PC-9 (cell line): ENCODE results near the gene PTCHD4. TPM values are rescaled to one million over a fixed set of nuclear protein-coding genes. Genes with fewer than 3 reads are reported as not detected.

Source experiments
- BruUV-seq: library from RNA; stranded (reverse); fragments of 400-500 nt; replicated peaks from 2 replicates; lab custom pipeline; 2021; lab: Mats Ljungman, UMichigan
- CTCF ChIA-PET: fragments of 300-600 bp; sonication (Branson Sonifier 250); formaldehyde crosslinking; loops from one replicate; lab custom pipeline; 2022; ENCODE audit warnings: antibody characterized with exemption; lab: Charles Lee
- POLR2A ChIA-PET: fragments of 300-600 bp; sonication (Branson Sonifier 250); formaldehyde crosslinking; loops from one replicate; lab custom pipeline; 2022; ENCODE audit warnings: antibody characterized with exemption; ENCODE audit not compliant: unreplicated experiment; lab: Charles Lee
- DNase-seq, 2 experiments: peaks; one replicate each; pipeline versions ENCODE4 v3.0.0 to v3.0.0-alpha.2; 2015 to 2022; ENCODE audit warnings: mixed read lengths in 1 of 2
- H2AFZ ChIP-seq: fragments of 200-600 bp; sonication (generic); 2 replicates; pipeline ENCODE4 v1.8.1; 2017; ENCODE audit warnings: antibody characterized with exemption
- H3F3A ChIP-seq: fragments of 200-600 bp; sonication (generic); 2 replicates; pipeline ENCODE4 v1.8.1; 2017; ENCODE audit warnings: antibody characterized with exemption, mild to moderate bottlenecking, low read depth; ENCODE audit not compliant: insufficient read depth
- H3K27ac ChIP-seq: fragments of 200-600 bp; sonication (generic); 2 replicates; pipeline ENCODE4 v1.6.1; 2016; ENCODE audit warnings: mixed run types
- H3K27me3 ChIP-seq: fragments of 200-600 bp; sonication (generic); 2 replicates; pipeline ENCODE4 v1.6.1; 2016; ENCODE audit warnings: low read depth, mixed run types; ENCODE audit not compliant: insufficient read depth
- H3K36me3 ChIP-seq: fragments of 200-600 bp; sonication (generic); 2 replicates; pipeline ENCODE4 v1.6.1; 2016; ENCODE audit warnings: low read depth, mixed run types
- H3K4me1 ChIP-seq: fragments of 200-600 bp; sonication (generic); replicated peaks from 2 replicates; pipeline ENCODE4 v1.6.1; 2016; ENCODE audit warnings: mixed run types; ENCODE audit not compliant: insufficient read depth
- H3K4me2 ChIP-seq: fragments of 200-600 bp; sonication (generic); 2 replicates; pipeline ENCODE4 v1.6.1; 2017; ENCODE audit warnings: mixed run types
- H3K4me3 ChIP-seq: fragments of 200-600 bp; sonication (generic); 2 replicates; pipeline ENCODE4 v1.6.1; 2016; ENCODE audit warnings: mixed run types
- H3K79me2 ChIP-seq: fragments of 200-600 bp; sonication (generic); 2 replicates; pipeline ENCODE4 v1.6.1; 2017; ENCODE audit warnings: low read depth, mixed run types
- H3K9me2 ChIP-seq: fragments of 200-600 bp; sonication (generic); 2 replicates; pipeline ENCODE4 v1.8.1; 2017; ENCODE audit warnings: mild to moderate bottlenecking; ENCODE audit not compliant: insufficient read depth
- H3K9me3 ChIP-seq: fragments of 200-600 bp; sonication (generic); 2 replicates; pipeline ENCODE4 v1.8.1; 2016; ENCODE audit warnings: low read depth; ENCODE audit not compliant: insufficient read depth
- H4K20me1 ChIP-seq: fragments of 200-600 bp; sonication (generic); 2 replicates; pipeline ENCODE4 v1.8.1; 2017; ENCODE audit not compliant: insufficient read depth
- CTCF ChIP-seq: fragments of 200-600 bp; sonication (generic); conservative IDR thresholded peaks from 2 replicates; pipeline ENCODE4 v1.6.1; 2017; ENCODE audit warnings: mixed run types, antibody characterized with exemption, mild to moderate bottlenecking, moderate library complexity
- EZH2 ChIP-seq: fragments of 200-600 bp; sonication (generic); IDR thresholded peaks from 2 replicates; pipeline ENCODE4 v1.8.0; 2017; ENCODE audit warnings: antibody characterized with exemption, low read depth
- intact Hi-C: fragments of 100-400 bp; cut with micrococcal nuclease; formaldehyde crosslinking; loops from one replicate; pipeline ENCODE4 v1.10.0; 2022; ENCODE audit not compliant: unreplicated experiment
- total RNA-seq: library from RNA; stranded (reverse); gene quantifications from 2 replicates; pipeline ENCODE4 v1.2.3, GENCODE V29; 2021

PTCHD4 gene
- total RNA-seq, 1 experiment from 2014 or later: 0.15 TPM

- Histone ChIP-seq H3K27ac (no peak overlapping the region), H4K20me1 (no peaks in the 10 kb centered on the region), H3K9me2 (no peaks in the 10 kb centered on the region), H3K27me3 (no peaks in the 10 kb centered on the region), H3K4me2 (no peak overlapping the region), H3K36me3 (no peaks in the 10 kb centered on the region), H3K9me3 (no peaks in the 10 kb centered on the region), H2AFZ (no peak overlapping the region), H3F3A (no peaks in the 10 kb centered on the region), H3K79me2 (no peaks in the 10 kb centered on the region), H3K4me1 (no peaks in the 10 kb centered on the region), H3K4me3 (no peak overlapping the region)
- POLR2A ChIA-PET: interaction anchor here (0.6 kb wide), 1 partner anchor 1483 kb away, joined by 10 read pairs; the partner anchor contains the start of gene C6orf141
- no peak for DNase-seq
- intact Hi-C loops: no loop called here
- TF ChIP-seq EZH2 (no peak), CTCF (no peak)
- CTCF ChIA-PET: no interaction called here
- BruUV-seq: no TSS peak
Observed at GRCh38 chr6:48067148-48067712, 43.8 kb downstream of the PTCHD4 start.

GRCh38 chr6:48061265-48061990 is 49.6 kb downstream of the PTCHD4 start:
- no peak for DNase-seq

More at GRCh38 chr6:48061265-48061990, 49.6 kb downstream of the PTCHD4 start:
- no peaks in the 10 kb centered on the region for H3K9me2 ChIP-seq
- H3K79me2 ChIP-seq: no peaks in the 10 kb centered on the region
- BruUV-seq: no TSS peak
- no peaks in the 10 kb centered on the region for H3K27me3 ChIP-seq
- H3K4me1 ChIP-seq: no peaks in the 10 kb centered on the region
- H3K9me3 ChIP-seq: no peaks in the 10 kb centered on the region
- H2AFZ ChIP-seq: no peak overlapping the region
- no peaks in the 10 kb centered on the region for H3F3A ChIP-seq
- H3K4me3 ChIP-seq: no peak overlapping the region
- no peak for TF ChIP-seq CTCF
- TF ChIP-seq EZH2: no peak
- no peaks in the 10 kb centered on the region for H4K20me1 ChIP-seq
- no peak overlapping the region for H3K27ac ChIP-seq
- H3K4me2 ChIP-seq: no peak overlapping the region
- intact Hi-C loops: no loop called here
- CTCF ChIA-PET: no interaction called here
- POLR2A ChIA-PET: no interaction called here
- no peaks in the 10 kb centered on the region for H3K36me3 ChIP-seq
